ENCODE data around the gene CLIC5. TPM values are rescaled to one million over a fixed set of nuclear protein-coding genes. Genes with fewer than 3 reads are reported as not detected.

CLIC5 gene
- total RNA-seq, 1 donor from 2014 or later, result 134 TPM

DNA sequence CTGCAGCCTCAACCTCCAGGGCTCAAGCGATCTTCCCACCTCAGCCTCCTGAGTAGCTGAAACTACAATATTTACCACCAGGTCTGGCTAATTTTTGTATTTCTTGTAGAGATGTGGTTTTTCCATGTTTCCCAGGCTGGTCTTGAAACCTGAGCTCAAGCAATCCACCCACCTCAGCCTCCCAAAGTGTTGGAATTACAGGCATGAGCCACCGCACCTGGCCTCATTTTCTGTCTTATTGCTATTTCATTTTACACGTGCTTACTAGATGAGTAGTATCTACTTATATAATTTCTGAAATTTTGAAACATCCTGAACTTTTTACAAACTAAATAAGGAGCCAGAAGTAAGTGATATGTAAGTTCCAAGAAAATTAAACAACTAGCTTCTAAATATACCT, 34.6 kb downstream of the CLIC5 start:
- intact Hi-C loops (cut with DNase I), result no loop called here
- no peaks in the 10 kb centered on the region for H3K4me1 ChIP-seq
- no peak for ATAC-seq
- no peak for DNase-seq
- no peak overlapping the region for H3K27ac ChIP-seq
- H3K36me3 ChIP-seq, result no peaks in the 10 kb centered on the region
- H3K4me3 ChIP-seq, result no peak overlapping the region
- no peaks in the 10 kb centered on the region for H3K27me3 ChIP-seq (ENCODE audit: low read depth)
- no peak for TF ChIP-seq CTCF (IDR thresholded peaks at IDR 0.05)
- no peaks in the 10 kb centered on the region for H3K9me3 ChIP-seq

GRCh38 chr6:45979311-45979710, 36.3 kb downstream of the CLIC5 start:
- intact Hi-C loops (cut with DNase I), result no loop called here
- H3K4me1 ChIP-seq, result no peaks in the 10 kb centered on the region
- H3K9me3 ChIP-seq, result no peaks in the 10 kb centered on the region
- H3K27ac ChIP-seq, result no peak overlapping the region
- H3K4me3 ChIP-seq, result no peak overlapping the region
- ATAC-seq (no peak), DNase-seq (no peak)
- H3K27me3 ChIP-seq (ENCODE audit: low read depth), result no peaks in the 10 kb centered on the region
- TF ChIP-seq CTCF (IDR thresholded peaks at IDR 0.05), result no peak
- no peaks in the 10 kb centered on the region for H3K36me3 ChIP-seq

DNA sequence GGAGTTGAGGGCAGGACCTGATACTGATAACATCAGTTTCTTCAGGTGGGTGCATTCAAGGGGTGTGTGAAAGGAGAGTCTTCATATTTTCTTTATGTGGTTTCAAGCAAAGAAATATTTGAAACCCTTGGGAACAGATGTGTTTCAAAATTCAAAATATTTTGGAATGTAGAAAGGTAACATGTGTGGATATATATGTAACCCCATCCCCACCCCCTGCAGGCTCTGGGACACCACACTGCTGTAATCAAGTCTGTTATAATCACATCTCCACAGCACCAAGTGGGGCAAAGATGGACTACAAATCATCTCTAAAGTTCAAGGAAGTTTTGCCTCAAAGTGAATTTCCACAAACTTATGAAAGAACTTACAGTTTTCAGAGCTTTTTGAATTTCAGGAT, 41.1 kb downstream of the CLIC5 start:
- no peaks in the 10 kb centered on the region for H3K9me3 ChIP-seq
- no peak for DNase-seq
- H3K4me3 ChIP-seq, result no peak overlapping the region
- H3K27ac ChIP-seq, result no peak overlapping the region
- intact Hi-C loops (cut with DNase I), result no loop called here
- no peaks in the 10 kb centered on the region for H3K27me3 ChIP-seq (ENCODE audit: low read depth)
- ATAC-seq, result no peak
- no peaks in the 10 kb centered on the region for H3K4me1 ChIP-seq
- no peak for TF ChIP-seq CTCF (IDR thresholded peaks at IDR 0.05)
- no peaks in the 10 kb centered on the region for H3K36me3 ChIP-seq

- Histone ChIP-seq H3K4me1 (no peaks in the 10 kb centered on the region), H3K9me3 (no peaks in the 10 kb centered on the region), H3K27me3 (ENCODE audit: low read depth) (no peaks in the 10 kb centered on the region), H3K4me3 (no peak overlapping the region), H3K36me3 (no peaks in the 10 kb centered on the region), H3K27ac (peak overlapping the region; percentile 25)
- no peak for TF ChIP-seq CTCF (IDR thresholded peaks at IDR 0.05)
- no peak for DNase-seq
- ATAC-seq, result no peak
- intact Hi-C loops (cut with DNase I), result no loop called here
Observed at GRCh38 chr6:45972795-45973503, 42.7 kb downstream of the CLIC5 start.

GRCh38 chr6:45971287-45971686, 44.4 kb downstream of the CLIC5 start:
- intact Hi-C loops (cut with DNase I), result no loop called here
- no peaks in the 10 kb centered on the region for H3K9me3 ChIP-seq
- H3K36me3 ChIP-seq, result no peaks in the 10 kb centered on the region
- DNase-seq (no peak), ATAC-seq (no peak)
- no peak overlapping the region for H3K4me3 ChIP-seq
- peaks cover 4% of the 10 kb centered on the region for H3K4me1 ChIP-seq
- TF ChIP-seq CTCF (IDR thresholded peaks at IDR 0.05), result no peak
- H3K27me3 ChIP-seq (ENCODE audit: low read depth), result no peaks in the 10 kb centered on the region
- no peak overlapping the region for H3K27ac ChIP-seq
